ENCODE data around the gene DPP6.

The DPP6 gene

DNA sequence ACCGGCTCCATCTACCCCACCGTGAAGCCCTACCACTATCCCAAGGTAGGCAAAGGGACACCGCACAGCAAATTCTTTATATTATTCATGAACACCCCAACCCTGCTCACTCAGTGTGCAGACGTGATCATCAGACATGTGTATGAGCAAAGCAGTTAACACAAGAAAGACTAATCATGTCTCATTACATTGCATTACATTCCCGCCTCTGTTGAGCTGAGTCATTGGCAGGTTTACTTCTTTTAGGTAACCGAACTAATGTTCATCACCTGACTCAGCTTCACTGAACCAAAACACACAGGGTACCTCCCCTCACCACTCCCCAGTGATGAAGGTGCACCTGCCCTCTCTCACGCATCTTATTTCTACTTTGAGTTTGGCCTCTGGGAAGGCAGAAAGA is 717.3 kb downstream of the DPP6 start:
- DNase-seq (ENCODE audit: low read depth) = no peak

DNA sequence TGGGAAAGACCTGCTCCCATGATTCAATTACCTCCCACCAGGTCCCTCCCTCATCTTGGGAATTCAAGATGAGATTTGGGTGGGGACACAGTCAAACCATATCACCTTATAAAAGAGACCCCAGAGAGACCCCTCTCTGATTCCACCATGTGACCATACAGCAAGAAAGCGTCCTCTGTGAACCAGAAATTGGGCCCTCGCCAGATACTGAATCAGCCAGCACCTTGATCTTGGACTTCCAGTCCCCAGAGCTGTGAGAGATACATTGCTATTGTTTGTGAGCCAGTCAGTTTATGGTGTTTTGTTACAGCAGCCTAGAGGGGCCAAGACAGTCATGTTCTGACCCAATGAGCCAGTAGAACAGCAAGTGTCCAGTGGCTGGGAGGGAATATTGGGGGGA is 718.2 kb downstream of the DPP6 start:
- no peak for DNase-seq (ENCODE audit: low read depth)

DNA sequence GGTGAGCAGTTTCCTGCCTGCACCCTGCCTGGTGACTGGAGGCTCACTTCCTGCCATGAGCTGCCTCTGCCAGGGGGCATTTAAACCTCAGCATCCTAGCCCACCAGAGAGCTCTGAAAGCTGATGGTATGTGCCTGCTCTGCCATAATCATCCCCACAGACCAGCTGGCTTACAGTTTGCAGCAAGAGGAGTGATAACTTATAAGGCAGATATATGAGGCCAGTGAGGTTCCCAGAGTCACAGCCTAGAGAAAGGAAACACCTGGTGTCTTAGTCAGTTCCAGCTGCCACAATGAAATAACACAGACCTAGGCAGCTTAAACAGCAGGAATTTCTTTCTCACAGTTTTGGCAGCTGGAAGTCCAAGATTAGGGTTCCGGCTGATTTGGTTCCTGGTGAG is 718.8 kb downstream of the DPP6 start:
- DNase-seq (ENCODE audit: low read depth) = no peak

DNA sequence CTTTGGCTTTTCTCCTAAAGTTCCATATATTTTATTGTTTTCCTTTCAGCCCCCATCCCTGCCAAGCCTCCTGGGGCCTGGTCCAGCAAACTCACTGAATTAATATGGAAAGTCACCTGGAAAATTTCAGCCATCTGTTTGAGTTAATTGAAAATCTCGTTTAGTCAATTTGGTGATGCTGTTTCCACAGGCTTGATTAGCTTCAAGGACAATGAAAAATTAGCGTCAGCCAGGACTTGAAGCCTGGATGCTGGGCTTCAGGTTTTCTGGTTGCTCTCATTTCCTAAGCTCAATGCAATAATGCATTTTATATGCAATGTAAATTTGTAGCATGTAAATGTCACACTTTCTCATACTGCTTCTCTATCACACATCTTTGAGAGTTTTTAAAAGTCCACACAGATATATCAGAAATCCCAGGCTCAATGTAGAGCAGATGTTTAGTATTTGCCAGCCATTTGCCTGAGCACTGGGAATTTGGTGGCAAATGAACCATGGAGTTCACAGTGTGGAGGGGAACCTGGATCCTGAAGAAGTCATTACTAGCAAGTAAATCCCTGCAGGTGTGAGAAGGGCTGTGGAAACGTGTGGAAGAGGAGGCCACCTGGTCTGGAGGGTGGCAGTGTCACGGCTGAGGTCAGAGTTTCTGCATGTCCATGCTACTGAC is 722.2 kb downstream of the DPP6 start:
- DNase-seq (ENCODE audit: low read depth) = no peak

DNA sequence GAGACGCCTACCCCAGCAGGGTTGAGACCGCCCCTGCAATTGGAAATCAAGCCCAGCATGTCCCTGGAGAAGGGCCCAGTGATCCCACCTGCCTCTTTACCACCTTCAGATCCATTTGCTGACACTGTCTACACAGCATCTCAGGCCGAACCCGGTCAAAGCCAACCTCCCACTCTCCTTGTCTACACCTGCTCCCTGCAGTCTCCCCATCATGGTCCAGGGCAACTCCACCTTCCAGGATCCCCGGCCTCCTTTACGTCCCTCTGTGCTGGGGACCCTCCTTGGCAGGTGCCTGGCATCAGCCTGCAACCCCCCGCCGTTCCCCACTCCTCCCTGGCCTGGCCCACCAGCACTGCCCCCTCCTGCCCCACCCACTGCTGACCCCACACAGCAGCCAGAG is 723.5 kb downstream of the DPP6 start:
- DNase-seq (ENCODE audit: low read depth) = no peak

DNA sequence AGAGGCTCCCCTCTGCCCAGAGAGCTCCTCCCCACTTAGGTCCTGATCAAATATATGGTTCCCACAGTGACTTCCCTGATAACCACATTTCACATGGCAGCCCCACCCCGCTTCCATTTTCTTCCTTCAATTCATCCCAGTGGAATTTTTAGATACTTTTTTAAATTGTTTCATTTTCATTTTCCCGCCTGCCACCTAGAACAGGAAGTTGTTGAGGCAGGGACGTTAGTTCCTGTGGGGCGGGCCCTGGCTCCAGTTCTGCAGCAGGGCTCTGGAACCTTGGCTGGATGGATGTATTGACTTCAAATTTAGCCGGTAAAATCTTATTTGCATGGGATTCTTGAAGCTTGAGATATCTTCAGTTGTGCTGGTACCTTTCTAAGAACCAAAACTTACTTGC is 724.2 kb downstream of the DPP6 start:
- DNase-seq (ENCODE audit: low read depth) = no peak

DNA sequence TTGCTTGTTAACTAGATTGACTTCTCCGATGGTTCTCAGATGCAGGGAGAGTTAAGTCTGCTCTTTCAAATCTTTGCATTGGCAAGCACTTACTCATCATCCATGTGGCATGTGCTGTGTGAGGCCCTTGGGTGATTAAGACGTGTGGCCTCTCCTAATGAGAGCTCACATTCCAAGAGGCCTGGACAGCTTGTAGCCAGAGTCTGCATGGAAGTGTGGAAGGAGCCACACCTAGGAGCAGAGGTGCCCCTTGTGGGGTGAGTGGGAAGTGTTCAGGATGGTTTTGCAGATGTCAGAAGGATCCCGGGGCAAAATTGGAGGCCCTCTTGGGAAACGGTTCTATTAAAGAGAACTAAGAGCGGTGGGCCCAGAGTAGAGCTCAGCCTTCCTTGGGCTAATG is 724.8 kb downstream of the DPP6 start:
- DNase-seq (ENCODE audit: low read depth) = peak; percentile 1

DNA sequence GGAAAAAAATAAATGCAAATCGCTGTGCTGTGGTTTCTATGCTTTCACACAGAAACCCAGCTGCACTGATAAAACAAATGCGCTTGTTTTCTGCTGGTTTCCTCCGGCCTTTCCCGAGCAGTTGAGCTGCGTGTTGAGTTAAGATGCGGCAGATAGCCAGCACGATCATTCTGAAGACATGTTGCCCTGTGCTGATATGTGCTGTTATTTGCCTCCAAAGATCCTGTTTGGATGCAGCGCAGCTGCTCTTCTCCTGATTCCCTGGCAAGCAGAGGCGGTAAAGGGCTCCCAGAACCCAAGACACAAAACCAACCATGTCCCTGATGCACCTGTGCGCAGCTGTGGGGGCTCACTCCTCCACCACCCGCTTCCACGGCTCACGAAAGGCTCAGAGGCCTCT is 725.3 kb downstream of the DPP6 start:
- DNase-seq (ENCODE audit: low read depth) = no peak

DNA sequence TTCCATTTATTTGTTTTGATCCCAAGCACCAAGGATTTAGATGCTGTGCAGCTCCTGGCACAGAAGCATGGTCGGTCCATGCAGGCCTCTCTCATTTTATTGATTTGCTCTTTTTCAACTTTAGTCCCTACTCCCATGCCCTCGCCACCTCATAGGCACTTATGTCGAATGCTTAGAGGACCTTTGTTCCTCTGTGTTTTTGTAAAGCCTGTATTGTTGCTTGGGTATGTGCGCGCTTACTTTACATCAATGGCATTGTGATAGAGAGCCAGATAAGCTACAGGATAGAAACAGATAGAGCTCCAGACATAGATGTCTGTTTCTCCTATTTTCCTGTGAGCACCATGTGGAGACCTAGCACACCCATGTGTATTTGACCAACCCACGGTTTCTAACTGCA is 725.7 kb downstream of the DPP6 start:
- no peak for DNase-seq (ENCODE audit: low read depth)

DNA sequence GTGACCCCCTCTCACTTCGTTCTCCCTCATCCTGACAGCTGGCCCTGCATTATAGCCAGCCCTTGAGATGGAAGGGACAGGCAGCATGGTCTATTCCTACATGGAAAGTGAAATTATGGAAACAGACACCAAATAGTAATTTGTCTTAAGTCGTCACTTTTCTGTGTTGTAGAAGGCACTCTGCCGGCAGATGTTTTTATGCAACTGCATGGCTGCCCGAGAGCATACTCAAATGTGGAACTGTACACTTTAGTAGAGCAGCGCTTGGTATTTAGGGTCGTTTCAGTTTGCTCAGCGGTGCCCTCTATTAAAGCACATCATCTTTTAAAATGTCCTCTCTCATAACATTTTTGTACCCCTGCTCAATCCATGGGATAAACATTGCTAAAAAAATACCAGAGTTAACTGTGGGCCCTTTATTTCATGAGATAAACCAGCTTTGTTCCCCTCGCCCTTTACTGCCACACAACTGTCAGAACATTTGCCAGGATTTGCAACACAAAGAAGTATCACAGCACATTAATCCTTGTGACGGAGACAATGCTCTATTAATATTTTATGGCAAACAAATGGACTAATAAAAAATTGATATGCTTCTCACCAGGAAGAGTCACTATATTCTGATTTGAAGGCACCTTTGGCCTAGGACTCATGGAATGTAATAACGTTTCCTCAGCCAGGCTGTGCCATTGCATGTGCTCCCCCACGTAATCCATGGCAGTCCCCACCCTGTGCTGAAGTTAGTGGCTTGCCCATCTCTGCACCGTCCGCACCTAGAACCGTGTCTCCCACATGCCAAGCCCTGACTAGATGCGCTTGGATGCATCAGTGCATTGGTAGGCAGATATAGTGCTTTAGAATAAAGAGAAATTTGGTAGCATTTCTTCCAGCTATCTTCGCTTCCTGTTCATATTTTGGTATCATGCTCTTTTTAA is 729.4 kb downstream of the DPP6 start:
- no peak for DNase-seq (ENCODE audit: low read depth)

DNA sequence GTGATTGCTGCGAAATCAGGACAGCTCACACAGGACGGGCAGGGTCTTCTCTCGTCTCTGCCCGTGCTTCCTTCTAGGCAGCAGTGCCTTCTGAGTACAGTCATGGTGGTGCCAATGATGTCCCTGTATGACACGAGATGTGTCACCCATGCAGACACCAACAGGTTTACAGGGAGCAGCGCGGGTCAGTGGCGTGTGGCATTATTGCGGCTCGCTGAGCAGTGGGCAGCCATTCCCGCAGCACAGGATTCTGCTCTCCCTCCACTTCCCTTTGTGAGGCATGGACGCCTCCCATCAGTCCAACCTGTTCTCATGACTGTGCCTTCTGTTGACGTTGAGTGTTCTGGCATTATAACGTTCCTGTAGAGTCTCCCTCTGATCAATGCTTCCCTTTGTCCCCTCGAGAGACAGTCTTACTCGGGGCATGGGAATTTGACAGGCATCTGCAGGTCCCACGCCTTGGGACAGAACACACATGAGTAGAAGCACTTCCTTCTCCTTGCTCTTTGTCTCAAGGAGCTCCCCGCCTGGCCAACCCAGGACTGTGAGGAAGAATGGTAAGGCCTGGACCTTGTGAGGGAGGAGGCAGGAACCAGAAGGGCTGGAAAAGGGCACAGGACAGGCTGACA is 731.2 kb downstream of the DPP6 start:
- DNase-seq (ENCODE audit: low read depth) = no peak

DNA sequence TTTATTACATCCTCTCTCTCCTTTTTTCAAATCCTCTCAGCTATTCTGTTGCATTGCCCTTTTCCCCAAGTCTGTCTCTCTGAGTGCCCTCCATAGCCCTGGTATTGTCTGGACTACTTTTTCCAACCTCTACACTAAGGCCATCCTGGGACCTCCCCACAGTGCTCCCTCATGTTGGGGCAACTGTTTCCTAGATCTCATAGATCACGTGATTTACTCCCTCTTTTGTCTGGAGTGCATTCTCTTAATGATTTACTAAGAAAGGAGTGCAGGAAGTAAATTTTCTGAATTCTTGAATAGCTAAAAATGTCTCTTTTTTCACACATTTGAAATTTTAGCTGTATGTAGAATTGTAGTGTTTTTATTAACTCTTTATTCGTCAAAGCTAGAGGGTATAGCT is 733.7 kb downstream of the DPP6 start:
- DNase-seq (ENCODE audit: low read depth) = no peak

DNA sequence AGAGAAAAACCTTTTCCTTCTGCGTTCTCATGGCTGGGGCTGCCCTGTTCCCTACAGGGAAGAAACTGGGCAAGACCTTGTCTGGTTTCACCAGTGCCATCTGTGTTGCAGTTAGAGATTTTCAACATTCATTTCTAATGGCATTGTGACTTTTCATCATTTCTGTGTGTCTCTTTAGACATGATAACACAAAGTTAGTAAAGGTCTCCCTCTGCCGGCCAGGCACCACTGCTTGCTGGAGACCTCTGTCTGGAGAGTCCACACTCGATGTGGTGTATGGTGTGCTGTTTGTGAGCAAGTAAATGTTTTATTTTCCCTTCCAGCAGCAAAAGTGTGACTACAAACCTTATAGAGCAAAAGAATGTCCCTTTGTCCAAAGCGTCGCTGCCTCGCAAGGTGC is 737.2 kb downstream of the DPP6 start:
- no peak for DNase-seq (ENCODE audit: low read depth)

DNA sequence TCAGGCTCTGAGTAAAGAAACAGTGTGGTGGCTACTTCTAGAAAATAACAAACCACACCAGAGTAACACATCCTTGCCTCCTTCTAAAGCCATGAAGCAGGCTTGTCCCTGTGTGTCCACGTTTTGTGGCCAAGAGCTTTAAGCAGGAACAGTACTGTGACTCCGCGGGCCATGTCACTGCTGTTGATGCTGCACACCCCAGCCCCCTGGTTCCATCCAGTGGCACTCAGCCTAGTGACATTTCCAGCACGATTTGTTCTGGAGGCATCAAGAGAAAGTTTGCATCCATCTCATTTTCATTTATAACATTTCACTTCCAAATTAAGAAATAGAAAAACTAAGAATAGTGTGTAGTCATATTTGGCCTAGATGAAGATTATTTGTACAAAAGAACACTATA is 739.4 kb downstream of the DPP6 start:
- DNase-seq (ENCODE audit: low read depth) = no peak

DNA sequence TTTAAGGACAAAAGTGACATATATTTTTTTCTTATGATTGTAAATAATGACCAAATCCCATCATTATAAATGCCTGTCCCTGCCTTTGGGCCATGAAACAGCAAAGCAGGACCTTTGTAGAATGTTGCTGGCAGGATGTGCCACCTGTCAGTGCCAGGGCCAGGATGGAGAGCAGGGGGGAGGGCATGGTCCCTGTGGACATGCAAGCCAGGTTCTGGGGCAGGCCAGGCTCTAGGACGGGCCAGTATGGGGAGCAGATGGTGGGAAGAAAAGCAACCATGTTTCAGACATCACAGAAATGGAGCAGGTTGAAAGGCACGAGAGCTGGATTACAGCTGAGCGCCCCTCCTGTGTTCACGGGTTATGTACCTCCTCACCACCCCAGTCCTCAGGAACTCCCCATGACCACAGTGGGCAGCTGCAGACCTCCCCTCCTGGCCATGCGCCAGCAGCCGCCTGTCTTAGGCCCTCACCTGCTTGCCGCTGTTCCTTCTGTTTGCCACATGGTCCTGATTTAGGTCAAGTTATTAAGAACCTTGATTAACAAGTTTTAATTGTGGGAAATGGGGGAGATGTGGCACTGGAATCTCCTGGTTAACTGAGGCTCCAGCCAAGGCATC is 740.3 kb downstream of the DPP6 start:
- no peak for DNase-seq (ENCODE audit: low read depth)

DNA sequence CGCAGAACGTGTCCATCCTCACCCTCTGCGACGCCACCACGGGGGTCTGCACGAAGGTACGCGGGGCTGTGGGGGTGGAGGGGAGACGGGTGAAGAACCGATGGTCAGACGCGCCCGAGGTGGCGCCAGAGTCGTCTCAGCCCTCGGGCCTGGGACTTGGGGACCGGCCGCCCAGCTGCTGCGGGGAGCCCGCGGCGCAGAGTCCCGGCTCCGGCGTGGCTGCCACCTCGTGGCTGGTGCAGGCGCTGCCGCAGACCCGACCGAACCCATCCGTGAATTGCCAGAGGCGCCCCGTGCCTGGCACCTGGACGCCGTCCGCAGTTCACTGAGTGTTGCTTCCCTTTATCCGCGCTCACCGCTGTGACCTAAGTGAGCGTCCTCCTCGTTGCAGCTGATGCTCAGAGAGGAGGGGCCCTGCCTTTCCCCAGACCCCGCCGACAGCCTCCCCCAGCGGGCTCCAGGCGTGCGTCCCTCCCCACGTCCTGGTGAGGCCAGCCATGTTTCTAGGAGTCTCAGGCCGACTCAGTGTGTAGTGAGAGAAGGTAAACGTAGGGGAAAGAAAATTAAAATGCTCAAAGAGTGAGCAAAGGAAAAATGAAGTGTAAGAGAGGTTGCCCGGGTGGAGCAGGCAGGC is 742.1 kb downstream of the DPP6 start:
- no peak for DNase-seq (ENCODE audit: low read depth)

DNA sequence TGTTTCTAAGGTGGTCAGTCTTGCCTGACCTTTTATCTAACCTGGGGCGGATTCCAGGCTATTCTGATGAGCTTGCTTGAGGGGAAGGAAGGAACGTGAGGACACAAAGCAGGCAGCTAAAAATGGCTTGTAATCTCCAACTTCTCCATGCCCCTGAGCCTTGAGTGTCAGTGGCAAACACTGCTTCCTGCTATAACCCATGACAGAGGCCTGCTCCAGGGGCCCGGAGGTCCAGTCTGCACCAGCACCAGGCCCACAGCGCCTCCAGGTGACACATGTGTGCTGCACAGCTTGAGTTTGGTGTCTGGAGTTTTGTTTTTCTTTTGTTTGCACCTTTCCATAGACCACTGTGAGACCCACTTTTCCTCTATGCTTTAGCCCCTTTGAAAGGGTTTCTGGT is 742.8 kb downstream of the DPP6 start:
- no peak for DNase-seq (ENCODE audit: low read depth)

DNA sequence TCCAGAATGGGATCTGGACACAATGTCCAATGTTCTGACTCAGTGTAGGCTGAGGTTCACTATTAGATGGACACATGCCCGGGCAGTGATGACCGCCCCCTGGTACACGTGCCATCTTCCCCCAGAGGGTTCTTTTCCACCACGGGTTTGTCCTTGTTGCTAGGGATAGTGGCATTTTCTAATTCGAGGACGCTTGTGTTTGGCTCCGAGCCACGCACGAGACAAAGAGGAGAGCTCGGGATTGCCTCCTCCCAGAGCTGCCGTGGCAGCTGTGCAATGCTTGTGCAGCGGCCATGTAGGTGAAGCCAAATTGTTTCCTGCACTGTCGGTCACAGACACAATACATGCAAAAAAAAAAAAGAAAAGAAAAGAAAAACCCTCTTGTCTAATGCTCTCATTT is 743.2 kb downstream of the DPP6 start:
- DNase-seq (ENCODE audit: low read depth) = no peak

DNA sequence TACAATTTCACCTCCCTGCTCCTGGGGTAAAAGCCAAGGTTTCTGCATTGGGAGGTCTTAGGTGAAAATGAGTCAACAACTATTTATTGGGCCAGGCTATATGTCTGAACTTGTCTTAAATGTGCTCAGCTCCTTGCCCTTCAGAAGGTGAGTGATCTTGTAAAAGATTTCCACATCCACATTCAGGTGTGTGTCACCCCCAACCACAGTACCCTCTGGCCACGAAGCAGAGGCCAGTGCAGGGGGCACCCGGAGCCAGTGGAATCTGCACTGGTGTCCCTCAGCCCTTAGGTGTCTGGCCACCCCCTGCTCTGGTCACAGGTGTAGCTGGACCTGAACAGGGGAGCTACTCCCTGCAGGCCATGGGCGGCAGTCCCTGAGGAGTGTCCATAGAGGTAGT is 752.3 kb downstream of the DPP6 start:
- no peak for DNase-seq (ENCODE audit: low read depth)

DNA sequence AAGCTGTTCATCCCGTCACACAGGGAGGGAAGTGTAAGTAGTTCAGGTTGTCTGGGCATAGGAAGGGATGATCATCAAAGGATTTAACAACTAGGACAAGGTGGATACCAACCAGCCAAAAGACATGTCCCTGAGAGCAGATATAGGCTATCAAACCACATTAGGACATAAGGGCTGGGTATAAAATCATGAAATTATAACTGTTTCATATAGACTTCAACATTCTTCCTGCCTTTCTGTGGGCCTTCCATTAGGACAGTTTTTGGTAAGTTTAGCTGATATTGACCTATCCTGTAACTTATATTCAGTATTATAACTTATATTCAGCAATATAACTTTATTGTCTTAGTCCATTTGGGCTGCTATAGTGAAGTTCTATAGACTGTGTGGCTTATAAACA is 759.8 kb downstream of the DPP6 start:
- DNase-seq (ENCODE audit: low read depth) = no peak

DNA sequence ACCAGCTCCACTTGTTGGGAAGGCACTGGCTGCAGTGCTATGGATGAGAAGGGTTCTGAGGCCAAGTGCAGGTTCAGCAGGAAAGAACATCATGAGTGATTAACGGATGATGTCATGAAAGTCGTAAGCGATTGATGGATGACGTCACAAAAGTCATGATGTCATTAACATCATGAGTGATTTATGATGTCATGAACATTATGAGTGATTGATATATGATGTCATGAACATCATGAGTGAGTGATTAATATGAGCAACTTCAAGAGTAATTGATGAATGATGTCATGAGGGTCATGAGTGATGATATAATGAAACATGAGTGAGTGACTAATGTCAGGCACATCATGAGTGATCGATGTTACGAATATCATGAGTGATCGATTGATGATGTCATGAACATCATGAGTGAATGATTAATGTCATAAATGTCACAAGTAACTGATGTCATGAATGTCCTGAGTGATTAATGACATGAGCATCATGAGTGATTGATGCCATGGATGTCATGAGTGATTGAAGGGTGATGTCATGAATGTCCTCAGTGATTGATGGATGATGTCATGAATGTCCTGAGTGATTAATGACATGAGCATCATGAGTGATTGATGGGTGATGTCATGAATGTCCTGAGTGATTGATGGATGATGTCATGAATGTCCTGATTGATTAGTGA is 765.2 kb downstream of the DPP6 start:
- no peak for DNase-seq (ENCODE audit: low read depth)

DNA sequence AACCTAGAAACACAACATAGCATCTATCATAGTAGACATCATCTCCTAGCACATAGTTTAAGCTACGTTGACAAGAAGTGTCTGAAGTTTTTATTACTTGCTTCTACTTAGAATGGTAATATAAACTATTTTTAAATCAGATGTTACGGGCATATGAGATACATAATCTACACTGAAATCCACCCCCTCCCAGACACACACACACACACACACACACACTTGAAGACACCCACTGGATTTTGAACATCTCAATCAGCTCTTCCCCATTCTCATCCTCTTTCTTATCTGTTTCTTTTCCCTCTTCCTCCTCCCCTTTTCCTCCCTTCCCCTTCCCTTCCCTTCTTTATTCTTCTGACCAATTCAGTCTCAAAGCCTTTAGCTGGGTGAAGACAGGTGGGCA is 774.8 kb downstream of the DPP6 start:
- DNase-seq (ENCODE audit: low read depth) = no peak

All from GM04503 (cell line).